ENCODE results near the gene ITK.
A peak's percentile ranks its signal among the peaks of the same experiment; 100 is the strongest.

Gene ITK

GRCh38 chr5:157289164-157289819, 108.7 kb downstream of the ITK start:
- DNase-seq = no peak

GRCh38 chr5:157290156-157290980, 109.7 kb downstream of the ITK start:
- in situ Hi-C loops (cut with HindIII; ENCODE audit: low pct_ligation_motif_present, low pct_unique_long_range_greater_than_20kb, low sequenced_read_pairs) = no loop called here
- peak; percentile 83 for DNase-seq

More at GRCh38 chr5:157289164-157289819, 108.7 kb downstream of the ITK start:
- in situ Hi-C loops (cut with HindIII; ENCODE audit: low pct_ligation_motif_present, low pct_unique_long_range_greater_than_20kb, low sequenced_read_pairs) = no loop called here

- in situ Hi-C loops (cut with HindIII; ENCODE audit: low pct_ligation_motif_present, low pct_unique_long_range_greater_than_20kb, low sequenced_read_pairs) = no loop called here
- peak; percentile 96 for DNase-seq
Observed at GRCh38 chr5:157290981-157291711, 110.5 kb downstream of the ITK start.

DNA sequence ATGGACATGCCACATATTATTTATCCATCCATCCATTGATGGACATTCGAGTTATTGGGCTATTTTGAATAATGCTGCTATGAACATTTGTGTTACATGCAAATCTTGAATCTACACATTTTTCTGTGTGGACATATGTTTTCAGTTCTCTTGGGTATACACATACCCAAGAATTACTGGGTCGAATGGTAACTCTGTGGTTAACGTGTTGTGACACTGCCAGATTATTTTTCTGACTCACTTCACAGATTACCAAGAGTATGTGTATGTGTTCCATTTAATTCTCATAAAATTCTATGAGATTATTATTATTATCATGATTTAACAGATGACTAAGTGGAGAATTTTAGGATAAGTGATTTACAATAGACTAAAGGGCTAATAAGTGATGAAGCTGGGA, 112.0 kb downstream of the ITK start:
- in situ Hi-C loops (cut with HindIII; ENCODE audit: low pct_ligation_motif_present, low pct_unique_long_range_greater_than_20kb, low sequenced_read_pairs) = no loop called here
- no peak for DNase-seq

DNA sequence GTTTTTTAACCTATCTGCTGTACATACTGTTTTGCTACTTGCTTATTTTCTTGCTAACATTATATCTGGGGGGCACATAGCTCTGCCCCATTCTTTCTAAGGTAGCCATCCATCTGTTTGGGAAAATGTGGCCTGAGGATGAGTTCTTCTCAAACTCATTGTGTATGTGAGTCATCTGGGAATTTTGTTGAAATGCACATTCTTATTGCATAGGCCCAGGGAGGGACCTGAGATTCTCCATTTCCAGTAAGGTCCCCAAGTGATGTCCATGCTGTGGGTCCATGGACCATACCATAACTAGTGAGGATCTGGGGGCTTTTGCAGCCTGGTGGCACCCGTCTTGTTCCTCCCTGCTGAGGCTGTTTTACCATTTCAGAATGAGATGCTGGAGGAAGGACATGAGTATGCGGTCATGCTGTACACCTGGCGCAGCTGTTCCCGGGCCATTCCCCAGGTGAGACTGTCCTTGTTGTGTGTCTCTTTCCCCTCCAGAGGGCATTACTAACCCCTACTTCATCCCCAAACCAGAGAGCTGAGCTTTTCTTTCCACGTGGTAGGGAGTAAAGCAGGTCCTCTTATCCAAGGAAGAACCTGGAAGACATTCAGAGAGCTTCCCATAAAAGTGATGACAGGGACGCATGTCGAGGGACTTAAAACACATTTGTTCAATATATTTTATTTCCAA, 113.9 kb downstream of the ITK start:
- in situ Hi-C loops (cut with HindIII; ENCODE audit: low pct_ligation_motif_present, low pct_unique_long_range_greater_than_20kb, low sequenced_read_pairs) = no loop called here
- DNase-seq = no peak

GRCh38 chr5:157295247-157295646, 114.6 kb downstream of the ITK start:
- DNase-seq = no peak
- in situ Hi-C loops (cut with HindIII; ENCODE audit: low pct_ligation_motif_present, low pct_unique_long_range_greater_than_20kb, low sequenced_read_pairs) = no loop called here

DNA sequence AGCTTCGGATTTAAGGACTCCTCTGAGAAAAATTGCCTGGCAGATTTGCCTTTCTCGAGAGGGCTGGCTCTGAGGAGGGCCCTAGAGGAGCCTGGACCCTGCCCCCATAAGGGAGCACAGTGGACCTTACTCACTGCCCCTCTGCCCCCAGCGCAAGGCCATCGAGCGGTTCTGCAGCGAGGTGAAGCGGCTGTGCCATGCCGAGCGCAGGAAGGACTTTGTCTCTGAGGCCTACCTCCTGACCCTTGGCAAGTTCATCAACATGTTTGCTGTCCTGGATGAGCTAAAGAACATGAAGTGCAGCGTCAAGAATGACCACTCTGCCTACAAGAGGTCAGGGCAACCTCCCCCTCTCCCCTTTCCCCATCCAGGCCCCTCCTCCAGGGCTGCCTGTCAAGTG, 119.9 kb downstream of the ITK start:
- in situ Hi-C loops (cut with HindIII; ENCODE audit: low pct_ligation_motif_present, low pct_unique_long_range_greater_than_20kb, low sequenced_read_pairs) = no loop called here
- DNase-seq = no peak

GRCh38 chr5:157301066-157301465, 120.4 kb downstream of the ITK start:
- in situ Hi-C loops (cut with HindIII; ENCODE audit: low pct_ligation_motif_present, low pct_unique_long_range_greater_than_20kb, low sequenced_read_pairs) = no loop called here

GRCh38 chr5:157303023-157303422, 122.4 kb downstream of the ITK start:
- DNase-seq = no peak
- in situ Hi-C loops (cut with HindIII; ENCODE audit: low pct_ligation_motif_present, low pct_unique_long_range_greater_than_20kb, low sequenced_read_pairs) = no loop called here

More at GRCh38 chr5:157301066-157301465, 120.4 kb downstream of the ITK start:
- no peak for DNase-seq

GRCh38 chr5:157303667-157304327, 123.2 kb downstream of the ITK start:
- no peak for DNase-seq
- in situ Hi-C loops (cut with HindIII; ENCODE audit: low pct_ligation_motif_present, low pct_unique_long_range_greater_than_20kb, low sequenced_read_pairs) = no loop called here
